GM12801 (cell line): ENCODE measurements around the gene IMMP2L.

Experiments used
- TF ChIP-seq, protein P1 (sequence below): IDR thresholded peaks from one replicate; pipeline ENCODE4 v1.5.1; 2011; ENCODE audit warnings: control low read depth; ENCODE audit not compliant: insufficient read length; ENCODE audit errors: extremely low read depth

The IMMP2L gene

DNA sequence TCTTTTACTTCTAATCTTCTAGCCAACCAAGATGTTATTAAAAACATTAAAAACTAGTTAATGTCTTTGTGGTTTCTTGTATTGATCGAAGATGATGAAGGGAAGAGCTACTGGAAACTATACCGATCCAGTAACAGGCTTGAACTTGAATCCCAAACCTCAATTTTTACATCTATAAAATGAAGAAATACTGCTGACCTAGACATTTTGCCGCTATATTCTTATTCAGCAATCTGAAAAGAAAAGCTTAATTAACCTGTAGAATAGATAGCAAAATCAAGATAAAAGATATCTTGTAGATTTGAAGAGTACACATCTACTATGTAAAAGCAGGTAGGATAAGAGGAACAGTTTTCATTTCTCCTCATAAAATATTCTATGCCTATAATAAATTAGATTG is 797.4 kb downstream of the IMMP2L start:
- TF ChIP-seq, protein P1, sequence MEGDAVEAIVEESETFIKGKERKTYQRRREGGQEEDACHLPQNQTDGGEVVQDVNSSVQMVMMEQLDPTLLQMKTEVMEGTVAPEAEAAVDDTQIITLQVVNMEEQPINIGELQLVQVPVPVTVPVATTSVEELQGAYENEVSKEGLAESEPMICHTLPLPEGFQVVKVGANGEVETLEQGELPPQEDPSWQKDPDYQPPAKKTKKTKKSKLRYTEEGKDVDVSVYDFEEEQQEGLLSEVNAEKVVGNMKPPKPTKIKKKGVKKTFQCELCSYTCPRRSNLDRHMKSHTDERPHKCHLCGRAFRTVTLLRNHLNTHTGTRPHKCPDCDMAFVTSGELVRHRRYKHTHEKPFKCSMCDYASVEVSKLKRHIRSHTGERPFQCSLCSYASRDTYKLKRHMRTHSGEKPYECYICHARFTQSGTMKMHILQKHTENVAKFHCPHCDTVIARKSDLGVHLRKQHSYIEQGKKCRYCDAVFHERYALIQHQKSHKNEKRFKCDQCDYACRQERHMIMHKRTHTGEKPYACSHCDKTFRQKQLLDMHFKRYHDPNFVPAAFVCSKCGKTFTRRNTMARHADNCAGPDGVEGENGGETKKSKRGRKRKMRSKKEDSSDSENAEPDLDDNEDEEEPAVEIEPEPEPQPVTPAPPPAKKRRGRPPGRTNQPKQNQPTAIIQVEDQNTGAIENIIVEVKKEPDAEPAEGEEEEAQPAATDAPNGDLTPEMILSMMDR: no peak

GRCh38 chr7:110762546-110763225 is 799.6 kb downstream of the IMMP2L start:
- TF ChIP-seq, protein P1: no peak

GRCh38 chr7:110760341-110760740 is 802.0 kb downstream of the IMMP2L start:
- TF ChIP-seq, protein P1: no peak

DNA sequence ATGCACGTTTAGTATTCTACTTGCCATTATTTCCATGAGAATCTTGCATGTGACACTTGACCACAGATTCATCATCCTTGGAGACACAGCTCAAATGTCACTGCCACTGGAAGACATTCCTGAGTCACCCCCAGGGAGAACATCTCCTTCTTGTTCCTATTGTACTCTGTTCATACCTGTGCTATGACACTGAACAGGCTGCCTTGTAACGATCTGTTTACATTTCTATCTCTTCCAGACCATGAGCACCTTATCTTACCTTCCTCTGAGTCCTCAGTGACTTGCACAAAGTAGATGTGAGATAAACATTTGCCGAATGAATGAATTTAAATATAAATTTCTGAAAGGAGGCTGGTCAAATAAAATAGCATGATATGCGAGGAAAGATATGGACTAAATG is 803.2 kb downstream of the IMMP2L start:
- TF ChIP-seq, protein P1: no peak

DNA sequence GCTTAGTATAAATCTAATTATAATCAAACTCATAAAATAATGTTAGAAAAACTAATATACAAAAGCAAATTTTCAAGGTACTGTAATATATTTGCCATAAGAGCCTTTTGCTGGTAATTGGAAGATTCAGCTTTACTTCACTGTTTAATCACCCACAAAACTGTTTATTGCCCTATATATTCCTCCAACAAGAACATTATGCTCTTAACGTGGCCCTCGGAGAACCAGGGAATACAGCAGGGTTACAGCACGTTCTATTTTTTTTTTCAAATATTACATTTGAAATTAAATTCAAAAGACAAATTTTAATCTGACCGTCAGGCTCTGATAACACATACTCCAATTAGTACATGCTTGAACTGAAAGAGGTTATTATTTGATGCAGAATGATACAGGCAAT is 807.6 kb downstream of the IMMP2L start:
- TF ChIP-seq, protein P1: no peak

GRCh38 chr7:110750931-110751605 is 811.2 kb downstream of the IMMP2L start:
- TF ChIP-seq, protein P1: no peak

DNA sequence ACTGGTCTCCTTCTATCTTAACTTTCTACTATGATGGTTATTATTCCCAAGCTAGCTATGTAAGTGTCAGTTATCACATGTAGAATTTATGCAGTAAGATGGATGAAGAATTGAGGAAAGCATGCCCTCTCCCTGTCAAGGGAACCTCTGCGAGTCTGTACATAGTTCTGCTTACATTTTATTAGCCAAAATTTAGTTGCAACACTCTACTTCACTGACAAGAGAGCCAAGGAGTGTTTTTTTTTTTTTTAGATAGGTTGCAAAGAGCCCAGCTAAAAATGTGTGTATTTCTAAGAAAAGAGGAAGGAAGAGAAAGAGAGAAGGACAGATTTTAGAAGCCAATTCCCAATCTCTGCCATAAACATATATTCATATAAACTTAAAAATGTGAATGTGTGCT is 829.1 kb downstream of the IMMP2L start:
- TF ChIP-seq, protein P1: no peak
